Measurements from ENCODE around the gene OR2S2.
"Not testable (repeated sequence)": the region's sequence is repeated elsewhere in the genome, so short reads cannot be mapped to it uniquely, and the experiment has no call there.

OR2S2 gene, protein sequence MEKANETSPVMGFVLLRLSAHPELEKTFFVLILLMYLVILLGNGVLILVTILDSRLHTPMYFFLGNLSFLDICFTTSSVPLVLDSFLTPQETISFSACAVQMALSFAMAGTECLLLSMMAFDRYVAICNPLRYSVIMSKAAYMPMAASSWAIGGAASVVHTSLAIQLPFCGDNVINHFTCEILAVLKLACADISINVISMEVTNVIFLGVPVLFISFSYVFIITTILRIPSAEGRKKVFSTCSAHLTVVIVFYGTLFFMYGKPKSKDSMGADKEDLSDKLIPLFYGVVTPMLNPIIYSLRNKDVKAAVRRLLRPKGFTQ

DNA sequence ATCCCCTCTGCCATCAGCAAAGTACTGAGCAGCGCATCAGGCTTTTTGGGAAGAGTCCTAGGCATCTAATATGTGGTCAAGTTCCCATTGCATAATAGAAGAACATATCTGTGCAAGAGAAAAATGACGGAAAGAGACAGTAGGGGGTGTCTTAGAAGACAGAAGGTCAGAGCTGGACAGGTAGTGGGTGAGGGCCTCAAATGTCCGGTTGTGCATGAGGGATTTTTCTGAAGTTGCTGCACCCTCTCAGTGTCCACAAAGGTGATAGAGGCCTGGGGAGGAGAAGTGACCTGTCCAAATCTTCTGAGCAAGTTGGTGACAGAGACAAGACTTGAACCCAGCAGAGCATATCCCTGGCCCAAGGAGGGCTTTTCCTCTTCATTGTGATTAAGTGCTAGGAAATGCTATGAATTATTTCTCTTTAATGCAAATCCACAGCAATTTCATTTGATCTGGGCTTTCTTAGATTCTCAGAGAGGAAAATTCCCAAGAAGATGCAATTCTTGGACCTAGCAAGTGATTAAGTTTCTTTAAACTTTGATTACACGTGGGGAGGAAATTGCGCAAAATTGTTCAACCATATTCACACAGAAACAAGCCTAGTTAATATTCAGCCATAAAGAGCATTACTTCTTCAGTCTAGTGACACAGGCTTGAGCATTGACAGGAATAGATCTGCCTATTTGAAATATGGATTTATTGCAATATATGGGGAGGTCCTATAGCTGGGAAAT, at the start of gene OR2S2:
TSS of gene OR2S2 (minus strand) at position 51 of the 734 bp plus-strand sequence. CDS start 56 bp downstream, outside the sequence.
- no peak for DNase-seq

DNA sequence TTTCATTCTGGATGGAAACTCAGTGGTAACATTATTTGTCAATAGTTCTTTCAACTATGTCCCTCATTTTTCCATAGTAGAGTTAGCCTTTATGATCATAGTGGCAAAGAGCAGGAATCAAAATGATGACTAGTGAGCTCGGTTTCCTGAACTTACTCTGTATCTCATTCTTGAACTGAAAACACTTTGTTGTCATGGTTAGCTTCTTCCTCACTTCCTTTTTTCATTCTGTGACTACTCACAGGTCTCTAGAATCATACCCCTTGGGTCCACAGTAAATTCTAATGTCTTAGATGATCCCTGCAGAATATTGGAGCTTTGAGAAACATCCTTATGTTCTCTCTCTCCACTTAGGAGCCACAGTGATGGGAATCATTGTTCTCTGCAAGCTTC, 49.4 kb upstream of the OR2S2 start:
- no peak for DNase-seq

DNA sequence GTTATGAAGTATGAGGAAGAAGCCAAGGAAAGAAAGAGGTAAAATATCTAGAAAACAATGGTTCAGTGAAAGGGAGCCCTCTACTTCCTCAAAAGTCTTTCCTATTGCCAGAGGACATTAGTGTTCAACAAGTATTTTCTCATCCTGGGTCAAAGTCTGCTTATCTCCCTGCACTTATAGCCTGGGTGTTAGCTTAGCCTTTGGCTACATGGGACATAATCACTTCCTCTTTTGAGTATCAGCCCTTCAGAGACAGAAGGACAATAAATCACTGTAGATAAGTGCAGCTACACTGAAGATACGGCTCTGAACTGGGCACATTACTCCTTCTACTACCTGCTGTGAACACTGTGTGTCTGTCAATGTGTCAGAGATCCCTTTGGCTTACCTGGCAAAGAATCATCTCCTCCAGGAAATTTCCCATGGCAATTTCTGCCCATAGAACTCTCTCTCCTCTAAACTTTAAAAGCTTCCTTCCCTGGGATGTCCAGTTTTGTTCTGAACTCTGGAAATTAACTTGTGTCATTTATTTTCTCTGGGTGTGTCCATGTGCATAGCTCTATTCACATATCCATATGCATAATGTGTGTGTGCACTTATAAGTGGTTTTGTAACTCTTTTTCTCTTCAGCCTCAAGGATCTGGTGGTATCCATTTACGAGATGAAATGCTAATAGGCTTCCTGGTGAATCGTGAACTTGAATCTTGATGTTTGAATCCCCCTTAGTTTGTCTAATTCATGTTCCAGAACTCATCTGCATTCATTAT, 48.8 kb upstream of the OR2S2 start:
- DNase-seq = no peak

DNA sequence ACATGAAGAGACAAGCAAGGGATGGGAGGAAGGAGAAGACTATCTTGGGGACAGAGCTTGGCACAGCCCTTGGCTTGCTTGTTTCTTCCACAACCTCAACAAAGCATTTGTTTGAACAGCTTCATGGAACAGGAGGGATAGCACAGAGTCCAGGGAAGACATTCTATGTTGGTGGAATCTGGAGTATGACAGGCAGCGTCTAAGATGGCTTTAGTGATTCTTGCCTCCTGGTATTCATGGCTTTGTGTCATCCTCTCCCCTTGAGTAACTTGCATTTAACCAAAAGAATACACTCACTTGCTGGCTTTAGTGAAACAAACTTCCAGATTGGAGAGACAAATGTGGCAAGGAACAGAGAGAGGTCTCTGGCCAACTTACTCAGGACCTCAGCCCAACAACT, 47.9 kb upstream of the OR2S2 start:
- DNase-seq = no peak

DNA sequence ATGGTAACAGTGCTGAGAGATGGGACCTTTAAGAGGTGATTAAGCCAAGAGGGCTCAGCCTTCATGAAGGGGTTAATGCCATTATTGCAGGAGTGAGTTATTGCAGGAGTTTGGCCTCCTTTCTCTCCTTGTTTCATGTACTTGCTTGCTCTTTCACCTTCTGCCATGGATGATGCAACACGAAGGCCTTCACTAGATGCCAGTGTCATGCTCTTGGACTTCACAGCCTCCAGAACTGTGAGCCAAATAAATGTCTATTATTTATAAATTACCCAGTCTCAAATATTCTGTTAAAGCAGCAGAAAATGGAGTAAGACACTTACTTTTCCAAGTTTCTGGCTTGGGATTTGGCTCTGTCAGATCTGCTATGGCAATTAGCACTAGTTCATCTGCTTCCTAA, 40.4 kb upstream of the OR2S2 start:
- no peak for DNase-seq

DNA sequence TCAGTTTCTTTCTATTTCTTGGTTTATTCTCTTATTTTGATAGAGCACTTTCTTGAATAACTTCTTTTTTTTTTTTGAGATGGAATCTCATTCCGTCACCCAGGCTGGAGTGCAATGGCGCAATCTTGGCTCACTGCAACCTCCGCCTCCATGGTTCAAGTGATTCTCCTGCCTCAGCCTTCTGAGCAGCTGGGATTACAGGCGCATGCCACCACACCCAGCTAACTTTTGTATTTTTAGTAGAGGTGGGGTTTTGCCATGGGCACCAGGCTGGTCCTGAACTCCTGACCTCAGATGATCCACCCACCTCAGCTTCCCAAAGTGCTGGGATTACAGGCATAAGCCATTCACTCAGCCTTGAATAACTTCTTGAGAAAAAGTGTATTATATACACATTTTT, 39.1 kb upstream of the OR2S2 start:
- not testable (repeated sequence) for DNase-seq

DNA sequence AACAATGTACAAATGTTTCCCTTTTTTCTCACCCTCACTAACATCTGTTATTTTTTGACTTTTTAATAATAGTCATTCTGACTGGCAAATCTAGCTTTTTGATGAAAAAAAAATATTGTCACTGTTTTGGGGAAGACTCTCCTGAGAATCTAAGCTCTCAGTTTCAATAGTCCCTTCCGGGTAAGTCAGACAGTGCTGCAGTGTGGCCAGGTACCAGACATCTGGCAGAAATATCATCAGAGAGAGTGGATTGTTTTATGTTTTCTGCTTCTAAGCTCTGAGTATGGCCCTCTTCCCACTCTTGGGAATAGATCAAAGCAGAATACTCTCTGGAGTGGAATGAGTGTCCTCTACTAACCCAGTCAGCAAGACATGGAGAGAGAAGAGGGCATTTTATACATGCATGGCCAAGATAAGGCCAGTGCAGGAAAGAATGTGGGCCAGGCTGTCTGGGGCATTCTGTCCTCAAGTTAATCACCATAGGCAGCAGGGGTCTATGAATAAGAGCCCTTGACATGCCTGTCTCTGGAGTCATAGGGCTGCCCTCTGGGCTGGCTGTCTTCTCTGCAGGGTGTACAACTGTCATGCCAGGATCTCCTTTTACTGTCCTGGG, 38.5 kb upstream of the OR2S2 start:
- DNase-seq = no peak

DNA sequence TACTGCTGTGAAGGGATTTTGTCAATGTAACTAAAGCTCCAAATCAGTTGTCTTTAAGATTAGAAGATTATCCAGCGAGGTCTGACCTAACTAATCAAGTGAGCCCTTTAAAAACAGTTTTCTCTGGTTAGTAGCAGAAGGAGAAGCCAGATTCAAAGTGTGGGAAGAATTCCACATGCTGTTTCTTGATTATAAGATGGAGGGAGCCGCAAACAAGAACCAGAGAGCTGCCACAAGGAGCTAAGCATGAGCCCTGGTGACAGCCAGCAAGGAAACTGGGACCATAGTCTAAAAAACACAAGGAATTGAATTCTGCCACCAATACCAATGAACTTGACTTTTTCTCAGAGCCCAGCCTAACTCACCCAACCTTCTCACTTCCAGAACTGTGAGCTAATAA, 37.0 kb upstream of the OR2S2 start:
- no peak for DNase-seq

DNA sequence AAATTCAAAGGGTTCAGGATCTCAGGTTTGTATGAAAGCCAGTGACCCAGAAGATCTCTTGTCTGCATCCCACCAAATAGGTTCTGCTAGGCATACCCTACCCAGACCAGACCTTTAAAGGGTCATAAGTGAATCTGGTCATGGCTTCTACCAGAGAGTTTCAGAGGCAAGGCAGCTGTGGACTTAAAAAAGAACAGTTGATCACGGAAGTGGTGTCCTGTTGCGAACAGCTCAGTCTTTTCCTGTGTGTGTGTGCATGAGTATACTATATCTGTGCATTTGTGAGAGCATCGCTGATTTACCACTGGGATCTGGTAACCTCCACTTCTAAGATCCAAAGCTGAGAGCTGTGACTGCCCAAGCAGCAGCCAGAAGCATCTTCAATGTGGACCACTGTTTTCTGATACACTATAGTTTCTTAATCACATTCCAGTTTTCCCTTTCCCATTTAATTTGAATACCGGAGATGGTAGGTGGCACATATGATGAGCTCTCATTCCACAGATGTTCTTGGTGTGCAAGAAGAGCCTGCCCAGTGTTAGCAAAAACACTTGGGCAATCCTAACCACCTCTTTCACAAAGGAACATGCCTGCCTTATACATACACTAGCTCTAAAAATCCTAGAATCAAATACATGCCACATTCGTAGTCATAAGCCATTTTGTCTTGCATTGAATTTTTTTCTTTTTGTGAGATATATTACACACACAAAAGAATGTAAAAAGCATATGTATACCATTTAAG, 36.2 kb upstream of the OR2S2 start:
- no peak for DNase-seq

DNA sequence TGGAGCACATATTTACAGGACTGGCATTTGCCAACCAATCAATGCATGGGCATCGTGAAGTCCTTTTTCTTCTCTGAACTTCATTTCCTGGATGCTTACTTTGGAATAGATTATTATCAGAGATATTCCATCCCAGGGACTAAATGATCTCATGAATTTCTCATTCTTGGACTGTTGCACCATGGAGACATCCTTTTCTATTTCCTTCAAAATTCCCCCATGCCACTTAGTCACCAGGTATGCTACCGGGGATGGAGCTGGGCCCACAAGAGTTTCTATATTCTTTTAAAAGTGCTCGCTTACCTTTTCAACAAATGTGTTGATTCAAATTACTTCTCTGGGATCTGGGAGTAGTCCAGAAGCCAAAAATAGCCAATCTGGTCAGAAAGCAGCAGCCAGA, 35.2 kb upstream of the OR2S2 start:
- not testable (repeated sequence) for DNase-seq

DNA sequence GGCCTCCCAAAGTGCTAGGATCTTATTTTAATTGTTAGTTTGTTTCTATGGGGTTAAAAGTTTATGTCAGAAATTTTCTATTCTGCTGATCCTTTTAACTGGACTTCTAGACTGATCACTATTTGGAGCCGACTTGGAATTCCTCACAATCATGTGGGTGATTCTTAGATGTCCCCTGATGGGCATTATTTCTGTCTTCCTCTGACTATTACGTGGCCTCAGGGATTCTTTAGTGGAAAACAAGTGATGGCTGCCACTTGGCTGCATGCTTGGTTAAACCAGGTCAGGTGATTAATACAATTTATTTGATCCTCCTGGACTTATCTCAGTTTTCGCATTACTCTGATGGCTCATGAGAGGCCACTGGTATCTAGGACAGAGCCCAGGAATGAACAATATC, 32.2 kb upstream of the OR2S2 start:
- DNase-seq = no peak

DNA sequence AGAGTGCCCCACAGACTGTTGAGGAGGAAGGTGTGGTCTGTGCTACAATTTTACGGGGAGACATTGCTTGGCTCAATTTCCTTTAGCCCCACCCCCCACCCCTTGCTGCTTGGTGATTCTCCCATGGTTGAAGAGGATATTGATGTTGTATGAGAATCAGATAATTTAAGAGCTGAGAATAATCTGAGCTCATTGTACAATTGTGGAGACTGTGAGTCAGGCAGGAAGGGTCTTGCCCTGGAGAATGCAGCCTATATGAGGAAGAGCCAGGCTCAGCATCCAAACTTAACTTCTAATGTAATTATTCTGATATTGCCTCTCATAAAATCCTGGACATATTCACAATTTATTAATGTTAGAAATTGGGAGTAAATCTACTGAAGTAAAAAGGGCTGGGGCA, 26.1 kb upstream of the OR2S2 start:
- no peak for DNase-seq

DNA sequence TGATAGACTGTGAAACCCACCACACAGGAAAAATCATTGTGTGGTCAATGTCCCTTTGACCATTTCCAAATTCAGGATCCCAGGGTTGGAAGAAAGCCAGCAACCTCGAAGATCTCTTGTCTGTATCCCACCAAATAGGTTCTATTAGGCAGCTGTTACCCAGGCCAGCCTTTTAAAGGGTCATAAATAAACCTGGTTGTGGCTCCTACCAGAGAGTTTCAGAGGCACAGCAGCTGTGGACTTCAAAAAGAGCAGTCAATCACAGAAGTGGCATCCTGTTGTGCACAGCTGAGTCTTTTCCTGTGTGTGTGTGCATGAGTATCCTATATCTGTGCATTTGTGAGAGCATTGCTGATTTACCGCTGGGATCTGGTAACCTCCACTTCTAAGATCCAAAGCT, 23.7 kb upstream of the OR2S2 start:
- no peak for DNase-seq

DNA sequence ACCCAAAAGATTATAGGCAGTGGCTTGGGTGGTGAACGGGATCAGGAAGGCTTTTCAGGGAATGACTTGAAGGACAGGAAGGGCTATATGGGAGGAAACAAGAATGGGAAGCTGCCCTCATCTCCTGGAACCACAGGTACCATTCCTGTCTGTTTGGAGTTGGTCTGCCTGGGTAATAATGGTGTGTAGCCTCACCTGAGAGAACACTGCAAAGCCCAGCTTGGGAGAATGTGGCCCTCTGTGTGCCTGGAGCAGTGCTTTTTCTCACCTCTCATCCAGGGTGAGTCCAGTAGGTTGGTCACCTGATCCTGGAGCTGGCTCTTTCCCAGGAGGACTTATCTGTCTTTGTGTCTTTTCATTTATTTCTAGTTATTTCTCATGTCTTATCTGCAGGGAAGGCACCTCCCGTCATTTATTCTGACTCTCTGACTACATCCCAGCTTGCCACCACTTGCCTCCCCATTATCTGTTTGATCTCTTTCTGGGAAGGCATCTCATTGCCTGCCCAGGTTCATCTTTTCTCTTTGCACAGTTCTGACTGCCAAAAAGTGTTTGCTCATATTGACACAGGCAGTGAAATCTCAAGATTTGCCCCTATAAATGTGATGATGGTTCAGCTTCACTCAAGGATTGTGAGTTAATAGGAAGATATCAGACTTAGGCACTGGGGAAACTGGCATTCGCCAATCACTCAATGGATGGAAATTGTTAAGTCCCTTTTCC, 22.5 kb upstream of the OR2S2 start:
- DNase-seq = no peak

DNA sequence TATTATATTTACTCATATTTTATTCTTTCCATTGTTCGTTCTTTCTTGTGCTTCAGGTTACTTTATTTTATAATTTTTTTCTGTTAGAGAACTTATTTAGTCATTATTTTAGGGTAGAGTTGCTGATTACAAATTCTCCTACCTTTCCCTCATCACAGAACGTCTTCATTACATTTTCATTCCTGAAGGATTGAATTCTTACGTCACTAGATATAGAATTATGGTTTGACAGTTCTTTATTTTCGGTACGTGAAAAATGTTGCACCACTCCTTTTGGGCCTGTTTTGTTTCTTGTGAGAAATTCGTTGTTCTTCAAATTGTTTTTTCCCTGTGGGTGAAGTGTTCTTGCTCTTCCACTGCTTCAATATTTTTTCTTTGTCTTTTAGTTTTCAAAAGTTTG, 20.8 kb upstream of the OR2S2 start:
- DNase-seq = no peak

DNA sequence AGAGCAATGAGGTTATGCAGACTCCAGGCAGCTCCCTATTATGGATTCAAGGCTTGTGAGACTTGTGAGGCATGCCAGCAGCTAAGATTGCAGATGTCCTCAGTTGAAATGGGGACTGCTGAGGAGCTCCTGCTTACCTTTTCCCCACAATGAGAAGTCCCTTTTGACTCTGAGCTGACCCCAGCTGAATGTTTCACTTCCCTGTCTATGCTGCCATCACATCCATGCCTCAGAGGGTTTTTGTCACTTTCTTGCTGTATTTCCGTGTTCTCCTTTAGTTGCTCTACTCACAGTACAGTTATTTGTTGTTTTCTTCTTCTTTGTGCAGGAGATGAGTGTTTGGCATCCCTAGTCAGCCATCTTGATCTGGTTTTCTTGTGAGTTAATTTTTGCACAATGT, 18.8 kb upstream of the OR2S2 start:
- DNase-seq = no peak

DNA sequence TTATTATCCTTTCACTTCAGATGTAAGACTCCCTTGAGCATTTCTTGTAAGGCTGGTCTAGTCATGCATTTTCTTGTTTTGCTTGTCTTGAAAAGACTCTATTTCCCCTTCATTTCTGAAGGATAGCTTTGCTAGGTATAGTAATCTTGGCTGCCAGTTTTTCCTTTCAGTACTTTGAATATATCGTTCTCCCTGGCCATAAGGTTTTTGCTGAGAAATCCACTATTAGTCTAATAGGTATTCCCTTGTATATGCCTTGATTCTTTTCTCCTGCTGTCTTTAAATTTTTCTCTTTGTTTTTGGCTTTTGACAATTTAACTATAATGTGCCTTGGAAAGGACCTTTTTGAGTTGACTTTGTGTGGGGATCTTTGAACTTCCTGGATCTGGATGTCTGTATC, 16.8 kb upstream of the OR2S2 start:
- no peak for DNase-seq

DNA sequence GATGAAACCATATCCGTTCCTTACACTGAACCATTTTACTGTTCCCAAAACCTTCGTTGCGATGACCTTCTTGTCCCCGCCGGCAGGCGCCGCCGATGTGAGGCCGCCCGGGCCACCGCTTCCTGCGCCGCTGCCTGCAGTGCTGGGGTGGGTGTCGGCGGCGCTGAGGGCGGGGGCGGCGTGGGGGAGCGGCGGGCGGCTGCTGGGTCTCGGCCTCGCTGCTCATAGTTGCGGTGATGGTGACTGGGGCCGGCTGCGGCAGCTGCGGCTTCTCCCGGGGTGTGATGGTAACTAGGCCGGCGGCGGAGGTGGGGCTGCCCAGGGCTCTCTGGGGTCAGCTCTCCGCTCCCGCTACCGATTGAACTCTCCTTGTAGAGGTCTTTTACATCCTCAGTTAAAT, 14.1 kb upstream of the OR2S2 start:
- DNase-seq = no peak

DNA sequence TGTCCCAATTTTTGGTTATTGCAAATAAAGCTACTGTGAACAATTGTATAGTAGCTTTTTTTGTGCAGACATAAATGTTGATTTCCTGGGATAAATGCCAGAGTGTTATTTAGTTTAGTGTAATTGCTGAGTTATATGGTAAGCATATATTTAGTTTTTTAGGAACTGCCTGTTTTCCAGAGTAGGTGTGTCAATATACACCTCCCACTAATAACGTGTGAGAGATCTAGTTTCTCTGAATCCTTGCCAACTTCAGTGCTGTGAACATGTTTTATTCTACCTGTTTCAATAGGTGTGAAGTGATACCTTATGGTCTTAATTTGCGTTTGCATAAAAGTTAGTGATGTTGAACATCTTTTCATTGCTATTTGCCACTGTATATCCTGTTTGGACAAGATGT, 9.1 kb upstream of the OR2S2 start:
- DNase-seq = peak; percentile 73 to 94

DNA sequence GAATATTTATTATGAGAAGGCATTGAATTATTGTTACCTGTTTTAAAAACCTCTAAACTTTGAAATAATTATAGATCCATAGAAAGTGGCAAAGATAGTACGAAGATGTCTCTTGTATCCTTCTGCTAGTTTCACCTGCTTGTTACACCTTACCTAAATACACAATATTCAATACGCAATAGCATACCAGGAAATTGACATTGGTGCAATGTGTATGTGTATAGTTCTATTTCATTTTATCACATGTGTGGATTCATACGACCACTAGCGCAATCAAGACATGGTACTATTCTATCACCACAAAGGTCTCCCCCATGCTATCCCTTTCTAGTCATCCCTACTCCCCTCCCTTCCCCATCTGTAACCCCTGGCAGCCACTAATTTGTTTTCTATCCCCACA, 8.5 kb upstream of the OR2S2 start:
- DNase-seq = no peak

DNA sequence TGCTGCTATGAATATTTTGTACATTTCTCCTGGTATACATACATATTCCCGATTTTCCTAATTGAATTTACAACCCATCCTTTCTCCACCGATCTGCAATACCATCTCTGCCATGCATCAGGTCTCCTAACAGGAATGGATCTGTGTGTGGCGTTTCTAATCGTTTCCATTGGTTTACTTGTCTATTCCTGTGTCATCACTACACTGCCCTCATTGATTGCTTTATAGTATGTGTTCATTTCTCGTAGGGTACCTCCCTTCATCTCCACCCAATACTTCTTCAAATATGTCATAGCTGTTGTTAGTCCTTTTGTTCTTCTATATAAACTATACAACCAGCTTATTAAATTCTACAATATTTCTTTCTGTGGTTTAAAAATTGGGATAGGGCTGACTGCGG, 7.1 kb upstream of the OR2S2 start:
- DNase-seq = no peak
